Cardiac muscle cell (in vitro differentiated cells and primary cell): ENCODE data around the gene SYT1. TPM values are rescaled to one million over a fixed set of nuclear protein-coding genes. Genes with fewer than 3 reads are reported as not detected.

ENCODE experiments used
- DNase-seq, 2 donors: peaks; one replicate each; pipeline versions ENCODE4 v3.0.0 to v3.0.0-alpha.2; 2010 to 2017; ENCODE audit warnings: low read depth in 1 of 2, low spot score in 1 of 2
- H3K27ac ChIP-seq: fragments of 200-600 bp; sonication (generic); 2 replicates; pipeline ENCODE4 v1.5.1; 2016
- H3K27me3 ChIP-seq: fragments of 200-600 bp; sonication (generic); 2 replicates; pipeline ENCODE4 v1.6.0; 2016; ENCODE audit warnings: control low read depth
- H3K36me3 ChIP-seq: fragments of 200-600 bp; sonication (generic); 2 replicates; pipeline ENCODE4 v1.5.1; 2016; ENCODE audit warnings: control low read depth
- H3K4me1 ChIP-seq: fragments of 200-600 bp; sonication (generic); 2 replicates; pipeline ENCODE4 v1.8.1; 2017; ENCODE audit warnings: low read depth, mild to moderate bottlenecking, mixed run types
- H3K4me3 ChIP-seq: fragments of 200-600 bp; sonication (generic); 2 replicates; pipeline ENCODE4 v1.5.1; 2016; ENCODE audit warnings: mild to moderate bottlenecking
- H3K9me3 ChIP-seq: fragments of 200-600 bp; sonication (generic); 2 replicates; pipeline ENCODE4 v1.5.1; 2017; ENCODE audit warnings: low read depth, mild to moderate bottlenecking, control low read depth
- polyA plus RNA-seq: library from polyadenylated mRNA; unstranded; fragments of >200 nt; fragmentation: Nextera tagmentation; extraction: Ambion mirVana; gene quantifications from 2 replicates; pipeline ENCODE4 v1.2.1, GENCODE V29; 2016
- total RNA-seq: library from RNA; depleted of rRNA; stranded (reverse); fragments of >200 nt; gene quantifications from 2 replicates; pipeline ENCODE4 v1.2.3, GENCODE V29; 2016
- TF ChIP-seq, protein P1 (sequence below): IDR thresholded peaks from 2 replicates; pipeline ENCODE4 v1.5.1; 2012; ENCODE audit warnings: low read depth, mild to moderate bottlenecking, low read length

SYT1 gene
- total and polyA plus RNA-seq, 2 experiments from 2014 or later, result 0.50 to 0.66 TPM

DNA sequence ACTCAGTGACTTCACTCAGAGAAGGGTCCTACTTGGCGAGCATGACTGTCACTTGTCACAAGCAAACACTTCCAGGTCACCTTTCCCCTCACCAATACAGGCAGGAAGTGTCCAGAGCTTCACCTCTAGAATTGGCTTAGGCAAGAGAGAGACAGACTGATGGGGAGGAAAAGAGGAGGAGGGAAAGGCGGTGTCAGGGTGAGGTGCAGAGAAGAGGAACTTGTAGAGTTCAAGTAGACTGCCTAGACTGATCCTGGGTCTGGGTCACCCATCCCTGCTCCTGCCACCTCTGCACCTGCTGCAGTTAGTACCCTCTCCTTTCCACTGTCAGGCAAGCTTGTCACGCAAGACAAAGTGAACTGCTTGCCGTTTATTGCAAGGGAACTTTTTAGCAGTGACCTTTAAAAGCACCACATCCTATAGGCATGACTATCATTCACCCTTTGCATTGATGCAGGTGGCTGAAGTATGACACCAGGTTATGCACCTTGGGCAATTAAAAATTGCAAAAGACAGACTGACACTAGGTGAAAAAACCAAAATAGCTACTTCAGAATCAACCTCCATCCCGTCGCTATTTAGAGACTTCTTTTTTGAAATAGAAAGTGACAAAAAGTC is 292.4 kb downstream of the SYT1 start:
- Histone ChIP-seq H3K27ac (no peak overlapping the region), H3K4me3 (no peak overlapping the region), H3K36me3 (no peaks in the 10 kb centered on the region), H3K27me3 (peaks cover 3% of the 10 kb centered on the region), H3K9me3 (no peaks in the 10 kb centered on the region), H3K4me1 (no peaks in the 10 kb centered on the region)
- TF ChIP-seq, protein P1, sequence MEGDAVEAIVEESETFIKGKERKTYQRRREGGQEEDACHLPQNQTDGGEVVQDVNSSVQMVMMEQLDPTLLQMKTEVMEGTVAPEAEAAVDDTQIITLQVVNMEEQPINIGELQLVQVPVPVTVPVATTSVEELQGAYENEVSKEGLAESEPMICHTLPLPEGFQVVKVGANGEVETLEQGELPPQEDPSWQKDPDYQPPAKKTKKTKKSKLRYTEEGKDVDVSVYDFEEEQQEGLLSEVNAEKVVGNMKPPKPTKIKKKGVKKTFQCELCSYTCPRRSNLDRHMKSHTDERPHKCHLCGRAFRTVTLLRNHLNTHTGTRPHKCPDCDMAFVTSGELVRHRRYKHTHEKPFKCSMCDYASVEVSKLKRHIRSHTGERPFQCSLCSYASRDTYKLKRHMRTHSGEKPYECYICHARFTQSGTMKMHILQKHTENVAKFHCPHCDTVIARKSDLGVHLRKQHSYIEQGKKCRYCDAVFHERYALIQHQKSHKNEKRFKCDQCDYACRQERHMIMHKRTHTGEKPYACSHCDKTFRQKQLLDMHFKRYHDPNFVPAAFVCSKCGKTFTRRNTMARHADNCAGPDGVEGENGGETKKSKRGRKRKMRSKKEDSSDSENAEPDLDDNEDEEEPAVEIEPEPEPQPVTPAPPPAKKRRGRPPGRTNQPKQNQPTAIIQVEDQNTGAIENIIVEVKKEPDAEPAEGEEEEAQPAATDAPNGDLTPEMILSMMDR, result no peak
- DNase-seq, result no peak

DNA sequence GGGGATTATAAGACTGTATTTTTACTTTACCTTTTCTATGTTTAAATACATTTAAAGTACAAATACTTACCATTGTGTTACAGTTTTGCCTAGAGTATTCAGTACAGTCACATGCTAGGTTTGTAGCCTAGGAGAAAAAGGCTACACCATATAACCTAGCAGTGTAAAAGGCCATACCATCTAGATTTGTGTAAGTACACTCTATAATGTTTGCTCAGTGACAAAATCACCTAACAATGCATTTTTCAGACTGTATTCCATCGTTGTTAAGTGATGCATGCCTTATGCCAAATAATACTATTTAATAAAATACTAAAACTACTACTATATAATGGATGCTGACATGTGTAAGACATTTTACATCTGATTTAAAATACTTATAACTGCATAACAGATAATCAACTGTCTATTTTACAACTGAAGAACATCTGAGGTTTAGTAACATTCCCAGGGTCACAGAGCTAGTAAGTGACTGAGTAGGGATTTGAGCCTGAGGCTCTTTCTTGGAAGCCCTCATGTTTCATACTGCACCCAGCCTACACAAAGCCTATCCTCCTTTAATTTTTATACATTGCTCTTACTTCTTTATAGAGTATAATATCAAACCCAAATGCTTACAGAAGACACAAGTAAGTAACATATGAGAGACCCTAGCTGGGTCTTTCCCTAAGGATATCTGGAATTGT is 296.8 kb downstream of the SYT1 start:
- TF ChIP-seq, protein P1, result no peak
- Histone ChIP-seq H3K36me3 (no peaks in the 10 kb centered on the region), H3K27me3 (no peaks in the 10 kb centered on the region), H3K4me3 (no peak overlapping the region), H3K4me1 (no peaks in the 10 kb centered on the region), H3K9me3 (no peaks in the 10 kb centered on the region), H3K27ac (no peak overlapping the region)
- DNase-seq, result no peak

DNA sequence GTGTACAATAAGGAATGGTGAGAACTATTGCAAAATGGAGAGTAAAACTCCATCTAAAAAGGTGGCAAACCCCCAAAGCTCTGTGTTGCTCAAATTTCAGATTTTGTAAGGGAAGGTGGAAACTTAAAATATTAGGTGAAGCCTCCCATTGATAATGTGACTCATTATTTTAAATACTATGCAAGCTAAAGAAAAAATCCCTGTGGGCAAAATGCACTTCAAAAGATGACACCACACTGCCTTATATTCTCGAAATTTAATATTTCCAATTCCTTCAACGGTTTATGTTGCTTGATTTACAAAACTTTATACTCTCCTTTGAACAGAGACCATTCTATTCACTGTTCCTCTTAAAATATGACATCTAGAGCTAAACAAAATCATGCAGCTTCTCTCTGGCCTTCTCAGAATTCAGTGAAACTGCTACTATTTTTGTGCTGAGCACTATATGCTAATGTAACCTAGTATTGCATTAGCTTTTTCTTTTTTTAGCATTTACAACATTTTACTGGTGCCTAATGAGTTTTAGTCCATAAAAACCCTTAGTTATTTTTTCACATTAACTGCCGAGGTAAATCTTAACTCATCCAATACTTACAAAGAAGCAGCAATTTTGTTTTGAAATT is 297.7 kb downstream of the SYT1 start:
- no peak overlapping the region for H3K27ac ChIP-seq
- TF ChIP-seq, protein P1, result no peak
- H3K4me1 ChIP-seq, result no peaks in the 10 kb centered on the region
- DNase-seq, result no peak
- no peak overlapping the region for H3K4me3 ChIP-seq
- no peaks in the 10 kb centered on the region for H3K36me3 ChIP-seq
- no peaks in the 10 kb centered on the region for H3K27me3 ChIP-seq
- H3K9me3 ChIP-seq, result no peaks in the 10 kb centered on the region

DNA sequence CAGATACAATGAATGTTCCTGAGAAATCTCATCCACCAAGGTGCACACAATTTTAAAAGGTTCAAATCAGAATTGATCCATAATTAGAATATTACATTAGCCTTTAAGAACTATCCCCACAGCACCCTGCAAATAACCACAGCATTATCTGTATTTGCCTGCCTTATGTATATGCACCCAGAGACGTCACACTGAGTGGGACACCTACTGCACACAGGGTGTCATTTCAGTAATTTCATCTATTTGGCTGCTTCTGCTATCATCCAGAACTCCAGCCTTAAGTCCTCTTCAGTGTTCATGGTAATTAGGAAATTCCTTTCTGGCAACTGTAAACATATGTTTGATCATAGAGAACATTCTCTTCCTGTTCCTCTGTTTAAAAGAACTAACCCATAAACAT is 298.4 kb downstream of the SYT1 start:
- no peaks in the 10 kb centered on the region for H3K27me3 ChIP-seq
- no peak overlapping the region for H3K4me3 ChIP-seq
- no peaks in the 10 kb centered on the region for H3K9me3 ChIP-seq
- DNase-seq, result no peak
- TF ChIP-seq, protein P1, result no peak
- H3K4me1 ChIP-seq, result no peaks in the 10 kb centered on the region
- H3K36me3 ChIP-seq, result no peaks in the 10 kb centered on the region
- H3K27ac ChIP-seq, result no peak overlapping the region

DNA sequence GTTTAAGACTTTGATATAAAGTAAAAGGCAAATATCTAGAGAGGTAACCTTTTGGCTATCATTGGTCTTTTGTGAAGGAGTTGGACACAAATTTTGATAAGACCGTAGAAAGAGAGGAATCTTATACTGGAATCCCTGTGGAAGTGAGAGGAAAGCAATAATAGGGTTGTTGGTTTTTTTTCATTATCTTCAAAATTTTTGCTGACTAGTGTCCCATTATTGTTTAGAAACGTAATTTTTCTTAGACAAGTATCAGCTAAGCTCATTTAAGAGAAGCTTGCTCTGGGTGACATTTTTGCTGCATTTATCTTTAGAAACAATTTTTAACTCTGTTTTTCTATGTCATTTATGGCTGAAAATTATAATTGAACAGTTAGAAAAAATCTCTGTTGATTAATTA is 300.3 kb downstream of the SYT1 start:
- Histone ChIP-seq H3K4me1 (no peaks in the 10 kb centered on the region), H3K27me3 (no peaks in the 10 kb centered on the region), H3K36me3 (no peaks in the 10 kb centered on the region), H3K4me3 (no peak overlapping the region), H3K27ac (no peak overlapping the region), H3K9me3 (no peaks in the 10 kb centered on the region)
- no peak for DNase-seq
- TF ChIP-seq, protein P1, result no peak
